Duodenal mucosa (tissue), 2 donors: ENCODE results near the gene CDK5RAP3.
A peak's percentile ranks its signal among the peaks of the same experiment; 100 is the strongest.
"Not testable (repeated sequence)": the region's sequence is repeated elsewhere in the genome, so short reads cannot be mapped to it uniquely, and the experiment has no call there.

Experiments used
- H3K27ac ChIP-seq: one replicate; pipeline ENCODE4 v1.7.0; 2013; ENCODE audit warnings: low read depth, low read length
- H3K27me3 ChIP-seq, 2 donors: one replicate each; pipeline ENCODE4 v1.7.0; 2013; ENCODE audit warnings: low read length in 2 of 2, control low read depth in 1 of 2; ENCODE audit not compliant: insufficient read depth in 2 of 2, control insufficient read depth in 1 of 2
- H3K36me3 ChIP-seq, 2 donors: one replicate each; pipeline ENCODE4 v1.7.0; 2013; ENCODE audit warnings: low read length in 2 of 2, control low read depth in 1 of 2; ENCODE audit not compliant: insufficient read depth in 2 of 2, control insufficient read depth in 1 of 2
- H3K4me1 ChIP-seq, 2 donors: one replicate each; pipeline ENCODE4 v1.7.0; 2013; ENCODE audit warnings: low read length in 2 of 2, control low read depth in 1 of 2; ENCODE audit not compliant: insufficient read depth in 2 of 2, control insufficient read depth in 1 of 2
- H3K4me3 ChIP-seq, 2 donors: one replicate each; pipeline ENCODE4 v1.7.0; 2013; ENCODE audit warnings: low read length in 2 of 2, low read depth in 1 of 2
- H3K9ac ChIP-seq, 2 donors: one replicate each; pipeline ENCODE4 v1.7.0; 2013; ENCODE audit warnings: low read length in 2 of 2, low read depth in 1 of 2
- H3K9me3 ChIP-seq, 2 donors: one replicate each; pipeline ENCODE4 v1.7.0; 2013; ENCODE audit warnings: low read length in 2 of 2, control low read depth in 1 of 2; ENCODE audit not compliant: control insufficient read depth in 1 of 2

Gene CDK5RAP3

GRCh38 chr17:47970725-47971499 lies at the start of gene CDK5RAP3:
Gene CDK5RAP3, plus strand, starts transcription at chr17:47971113. Its CDS starts 34 bp downstream, at chr17:47971147.
- H3K27me3 ChIP-seq: no peaks in the 10 kb centered on the region
- peaks cover 17 to 30% of the 10 kb centered on the region in 2 donors for H3K36me3 ChIP-seq
- H3K9ac ChIP-seq: peak within 1 kb of the TSS; percentile 80 to 99
- peak within 1 kb of the TSS; percentile 26 for H3K27ac ChIP-seq
- H3K9me3 ChIP-seq: no peaks in the 10 kb centered on the region
- H3K4me1 ChIP-seq: peaks cover 33 to 40% of the 10 kb centered on the region in 2 donors
- peak within 1 kb of the TSS; percentile 93 to 98 for H3K4me3 ChIP-seq

- Histone ChIP-seq H3K4me1 (peaks cover 6 to 12% of the 10 kb centered on the region in 2 donors), H3K9ac (no peak overlapping the region), H3K27ac (no peak overlapping the region), H3K9me3 (no peaks in the 10 kb centered on the region), H3K36me3 (peaks cover 32 to 55% of the 10 kb centered on the region in 2 donors), H3K27me3 (no peaks in the 10 kb centered on the region), H3K4me3 (no peak overlapping the region)
Observed at GRCh38 chr17:47924785-47925677, 45.9 kb upstream of the CDK5RAP3 start.

GRCh38 chr17:47925678-47925988 lies 45.3 kb upstream of the CDK5RAP3 start:
- Histone ChIP-seq H3K9me3 (no peaks in the 10 kb centered on the region), H3K4me3 (no peak overlapping the region), H3K9ac (no peak overlapping the region), H3K27me3 (no peaks in the 10 kb centered on the region), H3K36me3 (peaks cover 34 to 55% of the 10 kb centered on the region in 2 donors), H3K4me1 (peaks cover 6 to 14% of the 10 kb centered on the region in 2 donors), H3K27ac (no peak overlapping the region)

GRCh38 chr17:47927821-47928400 lies 43.0 kb upstream of the CDK5RAP3 start:
- Histone ChIP-seq H3K27me3 (no peaks in the 10 kb centered on the region), H3K4me1 (peaks cover 6 to 14% of the 10 kb centered on the region in 2 donors), H3K27ac (no peak overlapping the region), H3K36me3 (peaks cover 28 to 43% of the 10 kb centered on the region in 2 donors), H3K9me3 (no peaks in the 10 kb centered on the region), H3K9ac (no peak overlapping the region), H3K4me3 (no peak overlapping the region)

- Histone ChIP-seq H3K36me3 (peaks cover 23 to 40% of the 10 kb centered on the region in 2 donors), H3K27ac (no peak overlapping the region), H3K4me1 (peaks cover 6 to 14% of the 10 kb centered on the region in 2 donors), H3K9ac (no peak overlapping the region), H3K27me3 (no peaks in the 10 kb centered on the region), H3K4me3 (no peak overlapping the region), H3K9me3 (no peaks in the 10 kb centered on the region)
Observed at GRCh38 chr17:47928415-47928814, 42.5 kb upstream of the CDK5RAP3 start.

GRCh38 chr17:47929218-47930000 lies 41.5 kb upstream of the CDK5RAP3 start:
- Histone ChIP-seq H3K4me3 (no peak overlapping the region), H3K27me3 (no peaks in the 10 kb centered on the region), H3K27ac (no peak overlapping the region), H3K9me3 (no peaks in the 10 kb centered on the region), H3K4me1 (peaks cover 6 to 14% of the 10 kb centered on the region in 2 donors), H3K9ac (no peak overlapping the region), H3K36me3 (peaks cover 23 to 31% of the 10 kb centered on the region in 2 donors)

- Histone ChIP-seq H3K36me3 (peaks cover 10 to 11% of the 10 kb centered on the region in 2 donors), H3K9ac (no peak overlapping the region), H3K27ac (no peak overlapping the region), H3K4me3 (no peak overlapping the region), H3K9me3 (no peaks in the 10 kb centered on the region), H3K27me3 (no peaks in the 10 kb centered on the region), H3K4me1 (peaks cover 6 to 14% of the 10 kb centered on the region in 2 donors)
Observed at GRCh38 chr17:47931848-47932247, 39.1 kb upstream of the CDK5RAP3 start.

- Histone ChIP-seq H3K9me3 (no peaks in the 10 kb centered on the region), H3K9ac (no peak overlapping the region), H3K36me3 (peaks cover 3 to 4% of the 10 kb centered on the region in 2 donors), H3K4me1 (peaks cover under 1 to 3% of the 10 kb centered on the region in 2 donors), H3K27ac (no peak overlapping the region), H3K27me3 (no peaks in the 10 kb centered on the region), H3K4me3 (no peak overlapping the region)
Observed at GRCh38 chr17:47934856-47935255, 36.1 kb upstream of the CDK5RAP3 start.

- not testable (repeated sequence) for H3K4me3 ChIP-seq, H3K4me1 ChIP-seq
Observed at GRCh38 chr17:47935468-47935867, 35.4 kb upstream of the CDK5RAP3 start.

More at GRCh38 chr17:47935468-47935867, 35.4 kb upstream of the CDK5RAP3 start:
- H3K27me3 ChIP-seq, H3K9me3 ChIP-seq, H3K27ac ChIP-seq, H3K9ac ChIP-seq, H3K36me3 ChIP-seq: not testable (repeated sequence)
